ENCODE measurements around the gene ZRSR2.

The ZRSR2 gene

GRCh38 chrX:15843960-15844359, 53.7 kb downstream of the ZRSR2 start:
- TF ChIP-seq POLR2AphosphoS5 (IDR thresholded peaks at IDR 0.05; ENCODE audit: low read depth, low read length) (no peak), TAF1 (IDR thresholded peaks at IDR 0.05; ENCODE audit: borderline replicate concordance, insufficient read depth, low read length) (no peak), FOXP2 (optimal IDR thresholded peaks at IDR 0.05; ENCODE audit: borderline replicate concordance, extremely low read depth, extremely low read length, insufficient read depth) (no peak)
- TF ChIP-seq, protein P1, sequence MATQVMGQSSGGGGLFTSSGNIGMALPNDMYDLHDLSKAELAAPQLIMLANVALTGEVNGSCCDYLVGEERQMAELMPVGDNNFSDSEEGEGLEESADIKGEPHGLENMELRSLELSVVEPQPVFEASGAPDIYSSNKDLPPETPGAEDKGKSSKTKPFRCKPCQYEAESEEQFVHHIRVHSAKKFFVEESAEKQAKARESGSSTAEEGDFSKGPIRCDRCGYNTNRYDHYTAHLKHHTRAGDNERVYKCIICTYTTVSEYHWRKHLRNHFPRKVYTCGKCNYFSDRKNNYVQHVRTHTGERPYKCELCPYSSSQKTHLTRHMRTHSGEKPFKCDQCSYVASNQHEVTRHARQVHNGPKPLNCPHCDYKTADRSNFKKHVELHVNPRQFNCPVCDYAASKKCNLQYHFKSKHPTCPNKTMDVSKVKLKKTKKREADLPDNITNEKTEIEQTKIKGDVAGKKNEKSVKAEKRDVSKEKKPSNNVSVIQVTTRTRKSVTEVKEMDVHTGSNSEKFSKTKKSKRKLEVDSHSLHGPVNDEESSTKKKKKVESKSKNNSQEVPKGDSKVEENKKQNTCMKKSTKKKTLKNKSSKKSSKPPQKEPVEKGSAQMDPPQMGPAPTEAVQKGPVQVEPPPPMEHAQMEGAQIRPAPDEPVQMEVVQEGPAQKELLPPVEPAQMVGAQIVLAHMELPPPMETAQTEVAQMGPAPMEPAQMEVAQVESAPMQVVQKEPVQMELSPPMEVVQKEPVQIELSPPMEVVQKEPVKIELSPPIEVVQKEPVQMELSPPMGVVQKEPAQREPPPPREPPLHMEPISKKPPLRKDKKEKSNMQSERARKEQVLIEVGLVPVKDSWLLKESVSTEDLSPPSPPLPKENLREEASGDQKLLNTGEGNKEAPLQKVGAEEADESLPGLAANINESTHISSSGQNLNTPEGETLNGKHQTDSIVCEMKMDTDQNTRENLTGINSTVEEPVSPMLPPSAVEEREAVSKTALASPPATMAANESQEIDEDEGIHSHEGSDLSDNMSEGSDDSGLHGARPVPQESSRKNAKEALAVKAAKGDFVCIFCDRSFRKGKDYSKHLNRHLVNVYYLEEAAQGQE (IDR thresholded peaks at IDR 0.05; ENCODE audit: insufficient read depth in 1 of 2, low read depth in 2 of 2, low read length in 2 of 2), result no peak

- no peak for TF ChIP-seq POLR2AphosphoS5 (IDR thresholded peaks at IDR 0.05; ENCODE audit: low read depth, low read length)
- TF ChIP-seq SIN3A (IDR thresholded peaks at IDR 0.05; ENCODE audit: borderline replicate concordance, insufficient read depth, low read length), result no peak
- no peak for TF ChIP-seq FOXP2 (optimal IDR thresholded peaks at IDR 0.05; ENCODE audit: borderline replicate concordance, extremely low read depth, extremely low read length, insufficient read depth)
- TF ChIP-seq, protein P1 (IDR thresholded peaks at IDR 0.05; ENCODE audit: insufficient read depth in 1 of 2, low read depth in 2 of 2, low read length in 2 of 2), result no peak
- TF ChIP-seq TAF1 (IDR thresholded peaks at IDR 0.05; ENCODE audit: borderline replicate concordance, insufficient read depth, low read length), result no peak
Measured at GRCh38 chrX:15848576-15848975, 58.3 kb downstream of the ZRSR2 start.

DNA sequence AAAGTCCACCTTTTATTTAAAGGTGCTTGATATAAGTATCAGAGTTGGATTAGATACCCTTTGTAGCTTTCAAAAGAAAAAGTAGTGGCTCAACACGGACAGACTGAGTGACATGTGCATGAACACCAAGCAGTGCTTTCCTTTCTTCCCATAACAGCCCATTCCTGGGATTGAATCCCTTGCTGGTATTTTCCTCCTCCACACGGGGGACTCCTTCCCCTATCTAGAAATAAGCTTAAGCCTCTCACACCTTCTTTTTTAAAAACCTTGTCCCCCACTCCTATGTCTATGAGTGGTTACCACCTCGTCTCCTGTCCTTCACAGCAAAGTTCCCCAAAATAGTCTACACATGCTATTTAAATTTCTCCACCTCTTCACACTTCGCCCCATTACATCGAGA, 59.3 kb downstream of the ZRSR2 start:
- TF ChIP-seq FOXP2 (optimal IDR thresholded peaks at IDR 0.05; ENCODE audit: borderline replicate concordance, extremely low read depth, extremely low read length, insufficient read depth) (no peak), SIN3A (IDR thresholded peaks at IDR 0.05; ENCODE audit: borderline replicate concordance, insufficient read depth, low read length) (no peak), TAF1 (IDR thresholded peaks at IDR 0.05; ENCODE audit: borderline replicate concordance, insufficient read depth, low read length) (no peak), POLR2AphosphoS5 (IDR thresholded peaks at IDR 0.05; ENCODE audit: low read depth, low read length) (no peak)
- TF ChIP-seq, protein P1 (IDR thresholded peaks at IDR 0.05; ENCODE audit: insufficient read depth in 1 of 2, low read depth in 2 of 2, low read length in 2 of 2), result no peak

DNA sequence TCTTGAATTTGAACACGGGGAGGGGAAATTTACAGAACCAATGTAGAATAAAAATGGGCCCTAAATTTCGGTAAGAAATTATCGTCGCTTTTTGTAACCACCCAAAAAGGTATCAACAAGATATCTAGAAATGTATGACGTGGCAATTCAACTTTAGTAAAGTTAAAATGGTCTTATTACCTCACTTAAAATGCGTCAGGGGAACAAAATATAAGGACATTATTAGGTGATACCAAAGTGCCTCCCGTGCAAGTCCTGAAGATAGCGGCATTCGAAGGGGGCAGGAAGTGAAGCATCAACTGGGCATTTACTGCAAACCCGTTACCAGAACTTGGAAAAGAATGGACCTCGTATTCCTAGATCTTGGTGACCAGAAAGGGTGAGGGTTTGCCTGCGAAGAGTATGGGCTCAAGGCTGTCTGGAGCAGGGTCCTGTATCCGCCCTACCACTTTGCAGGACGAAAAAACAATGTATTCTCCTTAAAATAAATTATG, 63.3 kb downstream of the ZRSR2 start:
- TF ChIP-seq POLR2AphosphoS5 (IDR thresholded peaks at IDR 0.05; ENCODE audit: low read depth, low read length) (no peak), TAF1 (IDR thresholded peaks at IDR 0.05; ENCODE audit: borderline replicate concordance, insufficient read depth, low read length) (no peak), SIN3A (IDR thresholded peaks at IDR 0.05; ENCODE audit: borderline replicate concordance, insufficient read depth, low read length) (no peak), FOXP2 (optimal IDR thresholded peaks at IDR 0.05; ENCODE audit: borderline replicate concordance, extremely low read depth, extremely low read length, insufficient read depth) (no peak)
- TF ChIP-seq, protein P1 (IDR thresholded peaks at IDR 0.05; ENCODE audit: insufficient read depth in 1 of 2, low read depth in 2 of 2, low read length in 2 of 2), result no peak

All from PFSK-1 (cell line).